Activated naive CD4-positive, alpha-beta T cell treated with anti-CD3 and anti-CD28 coated beads for 36 hours (primary cell): ENCODE data around the gene OSBPL6. TPM values are rescaled to one million over a fixed set of nuclear protein-coding genes. Genes with fewer than 3 reads are reported as not detected.
"Not testable (repeated sequence)": the region's sequence is repeated elsewhere in the genome, so short reads cannot be mapped to it uniquely, and the experiment has no call there.

Experiments used
- CTCF ChIA-PET: fragments of 350-600 bp; sonication (Branson Sonifier 250); formaldehyde crosslinking; loops from one replicate; lab custom pipeline; 2021; ENCODE audit warnings: antibody characterized with exemption; lab: Charles Lee
- DNase-seq: peaks from one replicate; pipeline ENCODE4 v3.0.0-alpha.2; 2020
- H3K27ac Mint-ChIP-seq: one replicate; pipeline ENCODE4 v1.8.0; 2021; ENCODE audit warnings: mild to moderate bottlenecking, mixed read lengths
- H3K27me3 Mint-ChIP-seq: one replicate; pipeline ENCODE4 v1.8.0; 2021; ENCODE audit warnings: low read depth, mixed read lengths
- H3K36me3 Mint-ChIP-seq: one replicate; pipeline ENCODE4 v1.8.0; 2021; ENCODE audit warnings: low read depth, mixed read lengths
- H3K4me1 Mint-ChIP-seq: one replicate; pipeline ENCODE4 v1.8.0; 2021; ENCODE audit warnings: low read depth, mixed read lengths
- H3K4me3 Mint-ChIP-seq: one replicate; pipeline ENCODE4 v1.8.0; 2021; ENCODE audit warnings: mild to moderate bottlenecking, moderate library complexity, mixed read lengths
- H3K9me3 Mint-ChIP-seq: one replicate; pipeline ENCODE4 v1.8.0; 2021; ENCODE audit warnings: mixed read lengths
- intact Hi-C: fragments of 100-400 bp; cut with micrococcal nuclease; formaldehyde crosslinking; loops from one replicate; pipeline ENCODE4 v1.15.1; 2023
- total RNA-seq, 2 experiments: library from RNA; stranded (reverse); gene quantifications; one replicate each; pipeline ENCODE4 v1.2.3, GENCODE V29; 2021

The OSBPL6 gene
- total RNA-seq: 1 to 10 TPM; 1.9 to 2.3 TPM

GRCh38 chr2:178193823-178194599, at the start of gene OSBPL6:
OSBPL6 (plus strand) TSS chr2:178194512; CDS start chr2:178306185, 111,673 bp downstream.
- intact Hi-C loops: loop anchor here (1.0 to 10.0 kb wide), 5 partner anchors 82 to 287 kb away; partner anchors contain the start of genes PJVK, PRKRA and RBM45
- no peak within 1 kb of the TSS for H3K27ac Mint-ChIP-seq
- CTCF ChIA-PET: interaction anchor here (2.1 kb wide), 1 partner anchor 82 kb away, joined by 7 read pairs; the partner anchor contains the start of gene RBM45

GRCh38 chr2:178152033-178152432, 42.3 kb upstream of the OSBPL6 start:
- Mint-ChIP-seq H3K4me3 (no peak overlapping the region), H3K36me3 (no peaks in the 10 kb centered on the region), H3K27me3 (peaks cover 22% of the 10 kb centered on the region), H3K9me3 (peaks cover 5% of the 10 kb centered on the region), H3K4me1 (no peaks in the 10 kb centered on the region), H3K27ac (no peak overlapping the region)
- intact Hi-C loops: no loop called here
- CTCF ChIA-PET: no interaction called here
- no peak for DNase-seq

More at GRCh38 chr2:178193823-178194599, at the start of gene OSBPL6:
- Mint-ChIP-seq H3K4me3 (peak within 1 kb of the TSS; percentile 69), H3K9me3 (no peaks in the 10 kb centered on the region), H3K27me3 (peaks cover 51% of the 10 kb centered on the region), H3K36me3 (no peaks in the 10 kb centered on the region), H3K4me1 (peaks cover 3% of the 10 kb centered on the region)
- DNase-seq: peak; percentile 65

GRCh38 chr2:178152542-178152941, 41.8 kb upstream of the OSBPL6 start:
- DNase-seq: no peak
- CTCF ChIA-PET: no interaction called here
- no peak overlapping the region for H3K4me3 Mint-ChIP-seq
- peaks cover 5% of the 10 kb centered on the region for H3K9me3 Mint-ChIP-seq
- intact Hi-C loops: no loop called here
- peaks cover 22% of the 10 kb centered on the region for H3K27me3 Mint-ChIP-seq
- no peak overlapping the region for H3K27ac Mint-ChIP-seq
- no peaks in the 10 kb centered on the region for H3K4me1 Mint-ChIP-seq
- H3K36me3 Mint-ChIP-seq: no peaks in the 10 kb centered on the region

GRCh38 chr2:178152977-178153376, 41.3 kb upstream of the OSBPL6 start:
- H3K4me1 Mint-ChIP-seq: no peaks in the 10 kb centered on the region
- no peaks in the 10 kb centered on the region for H3K36me3 Mint-ChIP-seq
- H3K27ac Mint-ChIP-seq: no peak overlapping the region
- CTCF ChIA-PET: no interaction called here
- intact Hi-C loops: no loop called here
- peaks cover 5% of the 10 kb centered on the region for H3K9me3 Mint-ChIP-seq
- no peak for DNase-seq
- no peak overlapping the region for H3K4me3 Mint-ChIP-seq
- H3K27me3 Mint-ChIP-seq: peaks cover 19% of the 10 kb centered on the region

GRCh38 chr2:178153878-178154277, 40.4 kb upstream of the OSBPL6 start:
- CTCF ChIA-PET, H3K36me3 Mint-ChIP-seq, DNase-seq, intact Hi-C loops, H3K4me3 Mint-ChIP-seq, H3K9me3 Mint-ChIP-seq, H3K4me1 Mint-ChIP-seq, H3K27ac Mint-ChIP-seq: not testable (repeated sequence)
- H3K27me3 Mint-ChIP-seq: peaks cover 16% of the 10 kb centered on the region

GRCh38 chr2:178155524-178155923, 38.8 kb upstream of the OSBPL6 start:
- Mint-ChIP-seq H3K9me3 (peaks cover 5% of the 10 kb centered on the region), H3K4me3 (no peak overlapping the region), H3K36me3 (no peaks in the 10 kb centered on the region), H3K27ac (no peak overlapping the region), H3K4me1 (no peaks in the 10 kb centered on the region), H3K27me3 (peaks cover 7% of the 10 kb centered on the region)
- DNase-seq: no peak
- intact Hi-C loops: no loop called here
- CTCF ChIA-PET: no interaction called here

GRCh38 chr2:178157574-178157973, 36.7 kb upstream of the OSBPL6 start:
- CTCF ChIA-PET: no interaction called here

GRCh38 chr2:178159966-178160365, 34.3 kb upstream of the OSBPL6 start:
- Mint-ChIP-seq H3K4me3 (no peak overlapping the region), H3K4me1 (peaks cover 2% of the 10 kb centered on the region), H3K27ac (no peak overlapping the region), H3K36me3 (no peaks in the 10 kb centered on the region), H3K9me3 (peaks cover 5% of the 10 kb centered on the region), H3K27me3 (peaks cover 9% of the 10 kb centered on the region)
- intact Hi-C loops: no loop called here
- CTCF ChIA-PET: no interaction called here
- DNase-seq: no peak

More at GRCh38 chr2:178157574-178157973, 36.7 kb upstream of the OSBPL6 start:
- peaks cover 5% of the 10 kb centered on the region for H3K9me3 Mint-ChIP-seq
- H3K4me1 Mint-ChIP-seq: no peaks in the 10 kb centered on the region
- intact Hi-C loops: no loop called here
- H3K36me3 Mint-ChIP-seq: no peaks in the 10 kb centered on the region
- no peak for DNase-seq
- H3K27ac Mint-ChIP-seq: no peak overlapping the region
- H3K4me3 Mint-ChIP-seq: no peak overlapping the region
- peaks cover 9% of the 10 kb centered on the region for H3K27me3 Mint-ChIP-seq

GRCh38 chr2:178160601-178161000, 33.7 kb upstream of the OSBPL6 start:
- DNase-seq: no peak
- Mint-ChIP-seq H3K27me3 (peaks cover 8% of the 10 kb centered on the region), H3K4me3 (no peak overlapping the region), H3K27ac (no peak overlapping the region), H3K4me1 (peaks cover 2% of the 10 kb centered on the region), H3K9me3 (peaks cover under 1% of the 10 kb centered on the region), H3K36me3 (no peaks in the 10 kb centered on the region)
- CTCF ChIA-PET: no interaction called here
- intact Hi-C loops: no loop called here

GRCh38 chr2:178163395-178163794, 30.9 kb upstream of the OSBPL6 start:
- no peaks in the 10 kb centered on the region for H3K9me3 Mint-ChIP-seq
- H3K4me1 Mint-ChIP-seq: peaks cover 2% of the 10 kb centered on the region
- CTCF ChIA-PET: no interaction called here
- peaks cover 11% of the 10 kb centered on the region for H3K27me3 Mint-ChIP-seq
- no peak overlapping the region for H3K27ac Mint-ChIP-seq
- intact Hi-C loops: no loop called here
- H3K4me3 Mint-ChIP-seq: no peak overlapping the region
- DNase-seq: no peak
- H3K36me3 Mint-ChIP-seq: no peaks in the 10 kb centered on the region

GRCh38 chr2:178163911-178164310, 30.4 kb upstream of the OSBPL6 start:
- no peak overlapping the region for H3K27ac Mint-ChIP-seq
- no peaks in the 10 kb centered on the region for H3K36me3 Mint-ChIP-seq
- no peak overlapping the region for H3K4me3 Mint-ChIP-seq
- CTCF ChIA-PET: no interaction called here
- DNase-seq: no peak
- peaks cover 2% of the 10 kb centered on the region for H3K4me1 Mint-ChIP-seq
- intact Hi-C loops: no loop called here
- H3K9me3 Mint-ChIP-seq: no peaks in the 10 kb centered on the region
- peaks cover 11% of the 10 kb centered on the region for H3K27me3 Mint-ChIP-seq

- Mint-ChIP-seq H3K4me3 (no peak overlapping the region), H3K4me1 (no peaks in the 10 kb centered on the region), H3K36me3 (no peaks in the 10 kb centered on the region), H3K27me3 (peaks cover 15% of the 10 kb centered on the region), H3K27ac (no peak overlapping the region), H3K9me3 (no peaks in the 10 kb centered on the region)
- CTCF ChIA-PET: no interaction called here
- intact Hi-C loops: no loop called here
- DNase-seq: no peak
These were observed 20.7 kb upstream of the OSBPL6 start for GRCh38 chr2:178173657-178174056.

GRCh38 chr2:178177066-178177679, 17.1 kb upstream of the OSBPL6 start:
- CTCF ChIA-PET: no interaction called here
- Mint-ChIP-seq H3K27me3 (peaks cover 13% of the 10 kb centered on the region), H3K9me3 (no peaks in the 10 kb centered on the region), H3K4me1 (no peaks in the 10 kb centered on the region), H3K36me3 (no peaks in the 10 kb centered on the region), H3K27ac (no peak overlapping the region), H3K4me3 (no peak overlapping the region)
- intact Hi-C loops: no loop called here
- no peak for DNase-seq
